Measurements from ENCODE around the gene OR8K5.

DNA sequence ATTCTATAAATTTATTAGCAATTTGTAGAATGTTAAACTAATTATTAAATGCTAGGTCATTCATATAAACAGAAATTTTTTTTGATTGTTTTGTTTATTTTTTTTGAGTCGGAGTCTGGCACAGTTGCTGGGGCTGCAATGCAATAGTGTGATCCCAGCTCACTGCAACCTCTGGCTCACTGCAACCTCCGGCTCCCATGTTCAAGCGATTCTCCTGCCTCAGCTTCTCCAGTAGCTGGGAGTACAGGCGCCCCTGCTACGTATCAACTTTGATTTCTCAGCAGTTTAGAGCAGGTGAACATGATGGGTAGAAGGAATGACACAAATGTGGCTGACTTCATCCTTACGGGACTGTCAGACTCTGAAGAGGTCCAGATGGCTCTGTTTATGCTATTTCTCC is 38.0 kb downstream of the OR8K5 start, which contains the start of gene OR8H3:
- TF ChIP-seq, protein P1, sequence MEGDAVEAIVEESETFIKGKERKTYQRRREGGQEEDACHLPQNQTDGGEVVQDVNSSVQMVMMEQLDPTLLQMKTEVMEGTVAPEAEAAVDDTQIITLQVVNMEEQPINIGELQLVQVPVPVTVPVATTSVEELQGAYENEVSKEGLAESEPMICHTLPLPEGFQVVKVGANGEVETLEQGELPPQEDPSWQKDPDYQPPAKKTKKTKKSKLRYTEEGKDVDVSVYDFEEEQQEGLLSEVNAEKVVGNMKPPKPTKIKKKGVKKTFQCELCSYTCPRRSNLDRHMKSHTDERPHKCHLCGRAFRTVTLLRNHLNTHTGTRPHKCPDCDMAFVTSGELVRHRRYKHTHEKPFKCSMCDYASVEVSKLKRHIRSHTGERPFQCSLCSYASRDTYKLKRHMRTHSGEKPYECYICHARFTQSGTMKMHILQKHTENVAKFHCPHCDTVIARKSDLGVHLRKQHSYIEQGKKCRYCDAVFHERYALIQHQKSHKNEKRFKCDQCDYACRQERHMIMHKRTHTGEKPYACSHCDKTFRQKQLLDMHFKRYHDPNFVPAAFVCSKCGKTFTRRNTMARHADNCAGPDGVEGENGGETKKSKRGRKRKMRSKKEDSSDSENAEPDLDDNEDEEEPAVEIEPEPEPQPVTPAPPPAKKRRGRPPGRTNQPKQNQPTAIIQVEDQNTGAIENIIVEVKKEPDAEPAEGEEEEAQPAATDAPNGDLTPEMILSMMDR (IDR thresholded peaks at IDR 0.05; ENCODE audit: low read depth, low read length, poor library complexity, severe bottlenecking) = no peak
- no peak for TF ChIP-seq EZH2phosphoT487 (IDR thresholded peaks at IDR 0.05; ENCODE audit: borderline replicate concordance, low read length)

Measured in DOHH2 (cell line).